Measurements from ENCODE around the gene CCDC93.

DNA sequence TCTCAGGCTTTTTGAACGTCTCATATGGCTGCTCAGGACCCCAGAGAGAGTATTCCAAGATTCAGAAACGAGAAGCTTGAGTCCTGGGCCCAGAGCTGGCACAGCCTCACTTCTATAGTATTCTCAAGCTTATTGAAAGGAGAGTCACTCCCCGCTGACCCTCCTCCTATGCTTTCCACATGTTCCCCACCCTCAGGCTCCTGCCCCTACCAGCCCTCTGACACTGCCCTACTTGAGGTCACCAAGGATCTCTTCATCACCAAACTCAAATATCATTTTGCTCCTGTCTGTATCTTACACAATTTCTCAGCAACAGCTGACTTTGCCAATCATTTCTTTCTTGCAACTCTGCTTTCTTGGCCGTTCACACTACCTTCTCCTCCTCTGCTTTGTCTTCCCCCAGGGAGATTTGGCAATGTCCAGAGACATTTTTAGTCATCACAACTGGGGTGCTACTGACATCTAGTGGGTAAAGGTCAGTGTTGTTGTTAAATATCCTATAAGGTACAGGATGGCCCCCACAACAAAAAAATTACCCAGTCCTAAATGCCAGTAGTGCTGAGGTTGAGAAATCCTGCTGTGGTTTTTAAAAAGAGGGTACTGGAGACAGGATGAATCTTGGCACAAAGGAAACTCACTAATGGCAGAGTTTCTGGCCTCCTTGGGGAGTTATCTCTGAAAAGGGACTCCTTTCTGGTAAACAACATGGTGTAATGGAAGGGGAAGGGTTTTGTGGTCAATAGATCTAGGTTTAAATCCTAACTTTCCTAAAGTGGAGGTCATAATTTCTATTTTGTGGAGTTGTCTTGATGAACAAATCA lies 47.5 kb upstream of the CCDC93 start:
- peak; percentile 76 for TF ChIP-seq CTCF (IDR thresholded peaks at IDR 0.05; ENCODE audit: low read depth, low read length, poor library complexity, severe bottlenecking)
- no peak for TF ChIP-seq EZH2phosphoT487 (IDR thresholded peaks at IDR 0.05; ENCODE audit: borderline replicate concordance, low read length)
